ENCODE results near the gene WSCD2.

- no peak for TF ChIP-seq CTCF (IDR thresholded peaks at IDR 0.05)
- no peak for TF ChIP-seq POLR2A (IDR thresholded peaks at IDR 0.05)
Observed at GRCh38 chr12:108205864-108206263, 76.8 kb downstream of the WSCD2 start.

Data from ovary (tissue), 3 donors.